Sigmoid colon (tissue), 7 donors: ENCODE measurements around the gene HIVEP1. TPM values are rescaled to one million over a fixed set of nuclear protein-coding genes. Genes with fewer than 3 reads are reported as not detected.

Experiments used
- DNase-seq: peaks from one replicate; pipeline ENCODE4 v3.0.0-alpha.2; 2019
- H3K27ac ChIP-seq, 4 donors: fragments of 200-600 bp; sonication (generic); one replicate each; pipeline ENCODE4 v1.5.1; 2016 to 2019; ENCODE audit warnings: mild to moderate bottlenecking in 1 of 4
- H3K27me3 ChIP-seq, 3 donors: fragments of 200-600 bp; sonication (generic); one replicate each; pipeline ENCODE4 v1.5.1; 2019; ENCODE audit warnings: mild to moderate bottlenecking in 1 of 3
- H3K36me3 ChIP-seq, 4 donors: fragments of 200-600 bp; sonication (generic); one replicate each; pipeline ENCODE4 v1.5.1; 2016 to 2019
- H3K4me1 ChIP-seq, 4 donors: fragments of 200-600 bp; sonication (generic); one replicate each; pipeline ENCODE4 v1.5.1; 2017 to 2019
- H3K4me3 ChIP-seq, 4 donors: fragments of 200-600 bp; sonication (generic); one replicate each; pipeline ENCODE4 v1.5.1; 2017 to 2019; ENCODE audit warnings: mild to moderate bottlenecking in 2 of 4, moderate library complexity in 1 of 4
- H3K9me3 ChIP-seq, 4 donors: fragments of 200-600 bp in 3 of 4; sonication (generic) in 3 of 4; one replicate each; pipeline versions ENCODE4 v1.5.1 to v1.6.1; 2013 to 2019
- CTCF ChIP-seq, 4 experiments: fragments of 450-650 bp in 3 of 4; fragments of 200-600 bp in 1 of 4; IDR thresholded peaks; one replicate each; pipeline ENCODE4 v1.5.1; 2016 to 2019; ENCODE audit warnings: antibody characterized with exemption in 4 of 4, mild to moderate bottlenecking in 3 of 4, moderate library complexity in 2 of 4
- EP300 ChIP-seq, 4 donors: sonication (generic); formaldehyde crosslinking; IDR thresholded peaks; one replicate each; pipeline ENCODE4 v1.6.1; 2017; ENCODE audit warnings: antibody characterized with exemption in 4 of 4
- POLR2A ChIP-seq, 2 donors: fragments of 450-650 bp; IDR thresholded peaks; one replicate each; pipeline ENCODE4 v1.6.1; 2016; ENCODE audit warnings: antibody characterized with exemption in 2 of 2, mild to moderate bottlenecking in 2 of 2, moderate library complexity in 2 of 2
- POLR2AphosphoS5 ChIP-seq, 4 donors: sonication (generic); formaldehyde crosslinking; IDR thresholded peaks; one replicate each; pipeline ENCODE4 v1.6.1; 2017; ENCODE audit warnings: antibody characterized with exemption in 4 of 4
- WGBS, 2 donors: extraction: QIAGEN DNeasy Blood & Tissue Kit; methylation state at CpG; one replicate each; pipeline ENCODE4 v1.1.7; 2013; 5-methylcytosine and 5-hydroxymethylcytosine counted together
- intact Hi-C: fragments of 100-400 bp; cut with DNase I; formaldehyde crosslinking; loops from one replicate; pipeline ENCODE4 v1.15.1; 2023
- polyA plus RNA-seq, 3 donors: library from polyadenylated mRNA; stranded (reverse); fragments of 200-250 nt; gene quantifications; one replicate each; pipeline ENCODE4 v1.2.3, GENCODE V29; 2013
- total RNA-seq, 4 donors: library from RNA; depleted of rRNA; stranded (reverse); fragments of >200 nt; gene quantifications; one replicate each; pipeline ENCODE4 v1.1.0, GENCODE V29; 2016
- donor health status: healthy with polysubstance abuse.
- donor health status: Bipolar disorder and iron deficiency.
- donor health status: healthy.

Gene HIVEP1
- total and polyA plus RNA-seq, 7 donors, result 4.6 to 28.5 (median 13.2) TPM

DNA sequence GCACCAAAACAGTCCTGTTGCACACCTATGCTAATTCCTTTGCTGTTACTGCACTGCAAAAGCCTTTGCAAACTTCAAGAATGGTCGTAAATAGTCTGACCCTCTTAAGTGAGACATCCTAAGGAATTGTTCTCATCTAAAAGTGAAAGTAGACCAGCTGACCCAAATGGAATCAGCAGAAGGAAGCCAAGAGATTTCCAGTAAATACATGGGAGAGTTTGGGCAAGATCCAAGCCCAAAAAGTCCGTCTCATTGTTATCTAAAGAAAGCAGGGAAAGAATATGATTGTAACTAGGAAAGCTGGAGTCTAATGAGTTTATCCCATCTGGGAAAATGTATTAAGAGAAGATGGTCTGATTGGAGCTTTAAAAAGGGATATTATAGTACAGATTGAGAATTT, 43.0 kb upstream of the HIVEP1 start:
- Histone ChIP-seq H3K4me3 (peak overlapping the region in 3 of 4 donors; percentile 21 to 32 (median 25)), H3K27me3 (no peaks in the 10 kb centered on the region), H3K9me3 (no peaks in the 10 kb centered on the region), H3K36me3 (no peaks in the 10 kb centered on the region), H3K27ac (peak overlapping the region; percentile 25 to 63 (median 46)), H3K4me1 (peaks cover 0 to 28% (median 7%) of the 10 kb centered on the region in 4 donors)
- WGBS, 2 donors, result 68 to 79% methylated on average over 2 of the region's 2 CpGs
- peak in 1 of 4 donors; percentile 52 for TF ChIP-seq POLR2AphosphoS5 (IDR thresholded peaks at IDR 0.05)
- no peak for TF ChIP-seq EP300 (IDR thresholded peaks at IDR 0.05)
- intact Hi-C loops, result no loop called here
- no peak for DNase-seq

- intact Hi-C loops, result no loop called here
- Histone ChIP-seq H3K36me3 (no peaks in the 10 kb centered on the region), H3K4me3 (no peak overlapping the region), H3K9me3 (no peaks in the 10 kb centered on the region), H3K27ac (no peak overlapping the region), H3K27me3 (no peaks in the 10 kb centered on the region), H3K4me1 (peaks cover 0 to 28% (median 7%) of the 10 kb centered on the region in 4 donors)
- WGBS, 2 donors, result 93 to 95% methylated on average over 3 of the region's 3 CpGs
- DNase-seq, result no peak
- TF ChIP-seq EP300 (IDR thresholded peaks at IDR 0.05) (no peak), CTCF (IDR thresholded peaks at IDR 0.05) (no peak), POLR2A (IDR thresholded peaks at IDR 0.05) (no peak), POLR2AphosphoS5 (IDR thresholded peaks at IDR 0.05) (no peak)
Observed at GRCh38 chr6:11970114-11970513, 42.0 kb upstream of the HIVEP1 start.

GRCh38 chr6:11971154-11971553, 41.0 kb upstream of the HIVEP1 start:
- intact Hi-C loops, result no loop called here
- H3K36me3 ChIP-seq, result no peaks in the 10 kb centered on the region
- WGBS, 2 donors, result 90 to 92% methylated on average over 2 of the region's 2 CpGs
- no peaks in the 10 kb centered on the region for H3K27me3 ChIP-seq
- no peaks in the 10 kb centered on the region for H3K9me3 ChIP-seq
- no peak for DNase-seq
- no peak overlapping the region for H3K27ac ChIP-seq
- H3K4me3 ChIP-seq, result no peak overlapping the region
- TF ChIP-seq EP300 (IDR thresholded peaks at IDR 0.05) (no peak), POLR2A (IDR thresholded peaks at IDR 0.05) (no peak), POLR2AphosphoS5 (IDR thresholded peaks at IDR 0.05) (no peak), CTCF (IDR thresholded peaks at IDR 0.05) (no peak)
- peaks cover 0 to 28% (median 7%) of the 10 kb centered on the region in 4 donors for H3K4me1 ChIP-seq

DNA sequence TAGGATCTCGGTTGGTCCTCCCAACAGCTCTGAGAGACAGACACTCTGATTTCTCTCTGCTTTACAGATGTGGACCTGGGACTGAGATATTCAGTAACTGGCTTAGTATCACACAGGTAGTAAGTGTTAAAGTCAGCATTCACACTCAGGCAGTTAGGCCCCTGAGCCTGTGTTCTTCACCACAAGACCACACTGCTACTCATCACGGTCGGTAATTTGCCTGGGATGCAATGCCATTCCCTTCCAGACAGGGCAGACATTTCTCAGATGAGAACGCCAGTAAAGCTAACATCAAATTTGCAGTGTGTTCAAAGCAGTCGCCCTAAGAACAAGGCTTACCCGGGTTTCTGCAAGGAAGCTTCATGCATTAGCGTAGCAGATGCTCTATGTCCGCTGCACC, 39.8 kb upstream of the HIVEP1 start:
- WGBS, 2 donors, result 88 to 94% methylated on average over 8 of the region's 8 CpGs
- intact Hi-C loops, result no loop called here
- no peak overlapping the region for H3K27ac ChIP-seq

DNA sequence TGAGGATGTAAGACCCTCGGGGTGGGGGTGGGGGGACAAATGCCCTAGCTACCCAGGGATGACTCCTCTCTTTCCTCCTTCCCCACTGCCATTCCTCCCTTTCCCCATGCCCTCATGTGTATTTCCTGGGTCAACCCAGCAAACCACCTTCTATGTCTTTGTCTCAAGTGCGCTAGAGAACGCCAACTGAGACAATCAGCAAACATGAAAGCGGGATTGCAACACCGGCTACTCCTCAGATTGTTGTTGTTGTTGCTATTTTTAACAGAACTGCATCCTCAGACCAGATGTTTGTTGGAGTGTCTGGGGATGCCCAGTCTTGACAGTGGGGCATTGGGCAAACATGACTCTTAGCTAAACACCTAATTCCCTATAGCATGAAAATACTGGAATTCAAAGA, 39.3 kb upstream of the HIVEP1 start:
- intact Hi-C loops, result no loop called here
- H3K4me1 ChIP-seq, result peaks cover 0 to 28% (median 7%) of the 10 kb centered on the region in 4 donors
- no peaks in the 10 kb centered on the region for H3K27me3 ChIP-seq
- 91 to 93% methylated on average over 5 of the region's 5 CpGs for WGBS, 2 donors
- TF ChIP-seq POLR2A (IDR thresholded peaks at IDR 0.05), result no peak
- no peak for TF ChIP-seq CTCF (IDR thresholded peaks at IDR 0.05)
- no peak for TF ChIP-seq EP300 (IDR thresholded peaks at IDR 0.05)
- TF ChIP-seq POLR2AphosphoS5 (IDR thresholded peaks at IDR 0.05), result no peak
- H3K9me3 ChIP-seq, result no peaks in the 10 kb centered on the region
- no peak overlapping the region for H3K27ac ChIP-seq
- no peak overlapping the region for H3K4me3 ChIP-seq
- no peak for DNase-seq
- no peaks in the 10 kb centered on the region for H3K36me3 ChIP-seq

More for the DNA sequence above, 39.8 kb upstream of the HIVEP1 start:
- no peak for TF ChIP-seq POLR2AphosphoS5 (IDR thresholded peaks at IDR 0.05)
- TF ChIP-seq POLR2A (IDR thresholded peaks at IDR 0.05), result no peak
- TF ChIP-seq EP300 (IDR thresholded peaks at IDR 0.05), result no peak
- no peak for TF ChIP-seq CTCF (IDR thresholded peaks at IDR 0.05)
- DNase-seq, result no peak
- peaks cover 0 to 28% (median 7%) of the 10 kb centered on the region in 4 donors for H3K4me1 ChIP-seq
- H3K4me3 ChIP-seq, result no peak overlapping the region
- H3K36me3 ChIP-seq, result no peaks in the 10 kb centered on the region
- no peaks in the 10 kb centered on the region for H3K9me3 ChIP-seq
- no peaks in the 10 kb centered on the region for H3K27me3 ChIP-seq
